Measurements from ENCODE around the gene VAMP8.

The VAMP8 gene

DNA sequence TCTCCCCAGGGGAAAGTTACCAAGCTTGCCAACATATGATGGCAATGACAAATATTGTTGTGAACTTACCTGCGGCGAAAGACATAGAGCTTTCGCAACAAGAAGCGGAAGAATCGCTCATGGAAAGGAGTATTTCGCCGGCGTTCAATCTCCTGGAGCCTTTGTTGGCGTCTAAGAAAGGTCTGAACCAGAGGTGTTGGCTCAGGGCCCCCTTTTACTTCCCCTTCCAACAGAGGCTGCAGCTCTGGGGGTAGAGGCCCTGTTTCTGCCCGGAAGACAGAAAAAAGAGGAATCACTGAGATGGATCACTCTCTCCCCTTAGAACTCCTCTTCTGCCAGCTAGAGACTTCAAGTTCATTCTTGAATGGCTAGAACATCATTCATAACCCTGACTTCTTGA is 26.9 kb upstream of the VAMP8 start:
- Histone ChIP-seq H3K36me3 (ENCODE audit: insufficient read depth, low read length) (peaks cover 68% of the 10 kb centered on the region), H3K4me3 (ENCODE audit: low read depth, low read length, poor library complexity, severe bottlenecking) (no peak overlapping the region), H3K27ac (ENCODE audit: low read depth, low read length, poor library complexity, severe bottlenecking) (no peak overlapping the region), H3K4me1 (ENCODE audit: insufficient read depth, low read length, severe bottlenecking) (no peaks in the 10 kb centered on the region), H3F3A (ENCODE audit: insufficient read depth, low read length) (peaks cover 14% of the 10 kb centered on the region), H2AFZ (ENCODE audit: low read length) (no peak overlapping the region), H3K9me2 (ENCODE audit: low read depth, low read length) (no peaks in the 10 kb centered on the region), H4K20me1 (ENCODE audit: insufficient read depth, low read length) (no peaks in the 10 kb centered on the region), H3K9ac (ENCODE audit: low read length) (no peak overlapping the region), H3K79me2 (ENCODE audit: insufficient read depth, low read length) (no peaks in the 10 kb centered on the region), H3K4me2 (ENCODE audit: low read length) (no peak overlapping the region), H3K9me3 (ENCODE audit: low read length) (no peaks in the 10 kb centered on the region), H3K27me3 (ENCODE audit: insufficient read depth, low read length) (no peaks in the 10 kb centered on the region)
- TF ChIP-seq EZH2 (IDR thresholded peaks at IDR 0.05; ENCODE audit: borderline replicate concordance, low read length) = no peak
- TF ChIP-seq, protein P1, sequence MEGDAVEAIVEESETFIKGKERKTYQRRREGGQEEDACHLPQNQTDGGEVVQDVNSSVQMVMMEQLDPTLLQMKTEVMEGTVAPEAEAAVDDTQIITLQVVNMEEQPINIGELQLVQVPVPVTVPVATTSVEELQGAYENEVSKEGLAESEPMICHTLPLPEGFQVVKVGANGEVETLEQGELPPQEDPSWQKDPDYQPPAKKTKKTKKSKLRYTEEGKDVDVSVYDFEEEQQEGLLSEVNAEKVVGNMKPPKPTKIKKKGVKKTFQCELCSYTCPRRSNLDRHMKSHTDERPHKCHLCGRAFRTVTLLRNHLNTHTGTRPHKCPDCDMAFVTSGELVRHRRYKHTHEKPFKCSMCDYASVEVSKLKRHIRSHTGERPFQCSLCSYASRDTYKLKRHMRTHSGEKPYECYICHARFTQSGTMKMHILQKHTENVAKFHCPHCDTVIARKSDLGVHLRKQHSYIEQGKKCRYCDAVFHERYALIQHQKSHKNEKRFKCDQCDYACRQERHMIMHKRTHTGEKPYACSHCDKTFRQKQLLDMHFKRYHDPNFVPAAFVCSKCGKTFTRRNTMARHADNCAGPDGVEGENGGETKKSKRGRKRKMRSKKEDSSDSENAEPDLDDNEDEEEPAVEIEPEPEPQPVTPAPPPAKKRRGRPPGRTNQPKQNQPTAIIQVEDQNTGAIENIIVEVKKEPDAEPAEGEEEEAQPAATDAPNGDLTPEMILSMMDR (IDR thresholded peaks at IDR 0.05; ENCODE audit: low read length) = no peak

DNA sequence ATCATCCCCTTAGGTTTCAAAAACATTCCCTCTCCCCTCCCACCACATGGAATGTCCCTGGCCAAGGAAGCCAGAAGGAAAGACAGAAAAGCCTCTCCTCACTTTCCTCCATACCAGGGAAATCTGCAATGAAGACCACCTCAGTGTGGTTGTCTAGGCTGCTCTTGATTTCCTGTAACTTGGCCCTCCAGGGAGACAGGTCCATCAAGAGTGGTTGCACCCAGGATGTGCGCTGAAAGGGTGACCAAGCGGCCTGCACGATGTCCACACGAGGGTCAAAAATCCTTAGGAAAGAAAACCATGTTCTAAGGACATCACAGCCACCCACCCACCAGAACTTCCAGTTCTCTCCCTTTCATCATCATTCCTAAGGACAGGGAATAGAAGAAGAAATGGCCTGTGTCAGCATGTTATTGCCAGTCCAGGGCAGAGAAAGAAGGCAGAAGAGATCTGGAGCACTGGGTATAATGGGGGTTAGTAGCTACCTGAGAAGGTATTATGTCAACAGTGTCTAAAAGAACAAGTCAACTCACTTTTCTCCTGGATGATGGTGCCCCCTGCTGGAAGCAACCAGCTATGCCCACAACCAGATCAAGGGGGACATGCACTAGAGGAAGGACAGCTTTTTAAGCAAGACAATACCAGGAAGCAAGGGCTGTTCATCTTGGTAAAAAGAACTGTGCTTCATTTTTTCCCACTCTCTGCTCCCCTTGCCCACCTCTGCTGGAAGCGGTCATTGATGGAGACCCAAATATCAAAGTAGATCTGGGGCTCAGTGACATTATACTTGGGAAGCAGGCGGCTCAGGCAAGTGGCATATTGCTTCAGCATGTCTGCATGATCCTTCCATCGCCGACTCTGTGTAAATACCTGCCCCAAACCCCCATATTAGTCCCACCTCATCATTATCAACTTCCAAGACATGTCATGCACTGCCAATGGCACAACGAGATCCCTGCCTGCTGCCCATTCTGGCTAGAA is 25.4 kb upstream of the VAMP8 start:
- H2AFZ ChIP-seq (ENCODE audit: low read length) = no peak overlapping the region
- no peak overlapping the region for H3K4me2 ChIP-seq (ENCODE audit: low read length)
- H3K9me3 ChIP-seq (ENCODE audit: low read length) = no peaks in the 10 kb centered on the region
- H3F3A ChIP-seq (ENCODE audit: insufficient read depth, low read length) = peaks cover 5% of the 10 kb centered on the region; the same call in 1 of the 2 replicates
- no peak overlapping the region for H3K4me3 ChIP-seq (ENCODE audit: low read depth, low read length, poor library complexity, severe bottlenecking)
- no peaks in the 10 kb centered on the region for H3K4me1 ChIP-seq (ENCODE audit: insufficient read depth, low read length, severe bottlenecking)
- H3K9me2 ChIP-seq (ENCODE audit: low read depth, low read length) = no peaks in the 10 kb centered on the region
- no peak overlapping the region for H3K9ac ChIP-seq (ENCODE audit: low read length)
- H4K20me1 ChIP-seq (ENCODE audit: insufficient read depth, low read length) = no peaks in the 10 kb centered on the region
- H3K27me3 ChIP-seq (ENCODE audit: insufficient read depth, low read length) = no peaks in the 10 kb centered on the region
- TF ChIP-seq EZH2 (IDR thresholded peaks at IDR 0.05; ENCODE audit: borderline replicate concordance, low read length) = no peak
- TF ChIP-seq, protein P1 (IDR thresholded peaks at IDR 0.05; ENCODE audit: low read length) = peak; percentile 94
- H3K36me3 ChIP-seq (ENCODE audit: insufficient read depth, low read length) = peaks cover 60% of the 10 kb centered on the region; the same call in 1 of the 2 replicates
- H3K27ac ChIP-seq (ENCODE audit: low read depth, low read length, poor library complexity, severe bottlenecking) = no peak overlapping the region
- H3K79me2 ChIP-seq (ENCODE audit: insufficient read depth, low read length) = no peaks in the 10 kb centered on the region

DNA sequence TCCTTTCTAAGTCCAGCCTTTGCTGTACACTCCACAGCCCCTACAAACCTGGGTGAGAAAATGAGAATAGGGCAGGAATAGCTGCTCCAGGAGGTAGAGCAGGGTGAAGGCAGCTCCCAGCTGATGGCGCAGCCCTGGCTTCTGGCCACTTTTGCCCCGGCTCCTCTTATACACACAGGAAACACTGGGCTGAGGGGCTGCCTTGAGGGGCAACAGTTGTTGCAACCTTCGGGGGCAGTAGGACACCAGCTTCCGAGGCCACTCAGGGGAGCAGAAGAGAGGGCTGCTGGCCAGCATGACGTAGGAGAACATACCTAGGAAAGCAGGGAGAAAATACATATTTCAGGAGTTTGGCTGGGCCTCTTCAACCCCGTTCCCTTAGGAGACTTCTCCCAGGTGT is 24.2 kb upstream of the VAMP8 start:
- TF ChIP-seq, protein P1 (IDR thresholded peaks at IDR 0.05; ENCODE audit: low read length) = no peak
- TF ChIP-seq EZH2 (IDR thresholded peaks at IDR 0.05; ENCODE audit: borderline replicate concordance, low read length) = no peak
- Histone ChIP-seq H3K9me2 (ENCODE audit: low read depth, low read length) (no peaks in the 10 kb centered on the region), H3K27ac (ENCODE audit: low read depth, low read length, poor library complexity, severe bottlenecking) (no peak overlapping the region), H3K79me2 (ENCODE audit: insufficient read depth, low read length) (no peaks in the 10 kb centered on the region), H3K36me3 (ENCODE audit: insufficient read depth, low read length) (peaks cover 53% of the 10 kb centered on the region; the same call in 1 of the 2 replicates), H3K4me2 (ENCODE audit: low read length) (no peak overlapping the region), H3K9me3 (ENCODE audit: low read length) (no peaks in the 10 kb centered on the region), H3K27me3 (ENCODE audit: insufficient read depth, low read length) (no peaks in the 10 kb centered on the region), H2AFZ (ENCODE audit: low read length) (no peak overlapping the region), H3K4me1 (ENCODE audit: insufficient read depth, low read length, severe bottlenecking) (no peaks in the 10 kb centered on the region), H3F3A (ENCODE audit: insufficient read depth, low read length) (no peaks in the 10 kb centered on the region), H3K4me3 (ENCODE audit: low read depth, low read length, poor library complexity, severe bottlenecking) (no peak overlapping the region), H3K9ac (ENCODE audit: low read length) (no peak overlapping the region), H4K20me1 (ENCODE audit: insufficient read depth, low read length) (no peaks in the 10 kb centered on the region)
